Measurements from ENCODE around the gene GGNBP2. TPM values are rescaled to one million over a fixed set of nuclear protein-coding genes. Genes with fewer than 3 reads are reported as not detected.

GGNBP2 gene
- total and polyA plus RNA-seq, 3 experiments from 2014 or later: 63.3 to 67.0 (median 65.1) TPM

DNA sequence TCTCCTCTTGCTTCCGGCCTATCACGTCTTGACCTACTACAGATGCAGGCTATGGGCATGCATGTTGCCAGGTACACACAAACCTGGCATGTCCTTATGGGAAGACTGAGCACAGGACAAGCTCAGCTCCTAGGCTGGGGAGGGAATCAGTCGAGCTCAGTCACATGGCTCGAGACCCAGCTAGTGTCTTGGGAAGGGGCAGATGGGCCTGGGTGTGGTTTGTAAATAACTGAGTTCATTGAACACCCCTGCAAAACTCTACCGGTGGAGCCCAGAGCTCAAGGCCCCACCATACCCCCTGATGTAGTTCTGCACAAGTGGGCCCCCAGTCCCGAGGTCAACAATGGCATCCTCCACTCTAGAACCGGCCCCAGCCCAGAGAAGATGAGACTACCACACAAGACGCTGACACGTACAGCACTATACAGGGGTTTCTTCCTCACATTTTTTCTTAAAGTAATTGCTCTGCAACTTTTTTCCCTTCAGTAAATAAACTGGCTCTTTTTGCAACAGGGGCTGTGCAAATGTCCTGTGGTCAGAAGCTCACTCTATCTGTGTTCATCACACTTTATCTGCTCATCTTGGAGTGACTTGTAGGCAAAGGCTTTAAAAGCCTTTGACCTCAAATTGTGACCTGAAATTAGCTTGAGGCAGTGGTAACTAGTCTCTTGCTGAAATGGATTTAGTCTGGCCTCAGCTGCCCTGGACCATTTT is 35.3 kb upstream of the GGNBP2 start:
- H3K9me3 ChIP-seq (ENCODE audit: low read length): no peaks in the 10 kb centered on the region

GRCh38 chr17:36510636-36511035 is 34.1 kb upstream of the GGNBP2 start:
- CTCF ChIA-PET: no interaction called here
- Histone ChIP-seq H3K27ac (ENCODE audit: low read depth, low read length) (no peak overlapping the region), H3K36me3 (ENCODE audit: insufficient read depth, low read length) (peaks cover 5% of the 10 kb centered on the region), H3K27me3 (ENCODE audit: insufficient read depth, low read length, poor library complexity, severe bottlenecking) (no peaks in the 10 kb centered on the region), H3K4me1 (ENCODE audit: insufficient read depth, low read length) (no peaks in the 10 kb centered on the region), H3K9me3 (ENCODE audit: low read length) (no peaks in the 10 kb centered on the region), H3K4me3 (ENCODE audit: low read length) (no peak overlapping the region)
- Mint-ChIP-seq H3K9me3 (no peaks in the 10 kb centered on the region), H3K27me3 (peaks cover 0 to 1% of the 10 kb centered on the region in 2 donors), H3K27ac (no peak overlapping the region), H3K4me3 (no peak overlapping the region), H3K36me3 (peaks cover 0 to 75% (median 21%) of the 10 kb centered on the region in 3 donors), H3K4me1 (no peaks in the 10 kb centered on the region)
- no peak for DNase-seq
- POLR2A ChIA-PET: no interaction called here

More for the DNA sequence above, 35.3 kb upstream of the GGNBP2 start:
- Mint-ChIP-seq H3K27me3 (peaks cover 0 to 1% of the 10 kb centered on the region in 2 donors), H3K9me3 (no peaks in the 10 kb centered on the region), H3K4me3 (no peak overlapping the region), H3K36me3 (peaks cover 0 to 72% (median 24%) of the 10 kb centered on the region in 3 donors), H3K27ac (no peak overlapping the region), H3K4me1 (no peaks in the 10 kb centered on the region)
- ChIA-PET POLR2A (no interaction called here), CTCF (no interaction called here)
- Histone ChIP-seq H3K27me3 (ENCODE audit: insufficient read depth, low read length, poor library complexity, severe bottlenecking) (no peaks in the 10 kb centered on the region), H3K4me3 (ENCODE audit: low read length) (no peak overlapping the region), H3K4me1 (ENCODE audit: insufficient read depth, low read length) (no peaks in the 10 kb centered on the region), H3K36me3 (ENCODE audit: insufficient read depth, low read length) (peaks cover 4% of the 10 kb centered on the region), H3K27ac (ENCODE audit: low read depth, low read length) (no peak overlapping the region)
- no peak for DNase-seq

DNA sequence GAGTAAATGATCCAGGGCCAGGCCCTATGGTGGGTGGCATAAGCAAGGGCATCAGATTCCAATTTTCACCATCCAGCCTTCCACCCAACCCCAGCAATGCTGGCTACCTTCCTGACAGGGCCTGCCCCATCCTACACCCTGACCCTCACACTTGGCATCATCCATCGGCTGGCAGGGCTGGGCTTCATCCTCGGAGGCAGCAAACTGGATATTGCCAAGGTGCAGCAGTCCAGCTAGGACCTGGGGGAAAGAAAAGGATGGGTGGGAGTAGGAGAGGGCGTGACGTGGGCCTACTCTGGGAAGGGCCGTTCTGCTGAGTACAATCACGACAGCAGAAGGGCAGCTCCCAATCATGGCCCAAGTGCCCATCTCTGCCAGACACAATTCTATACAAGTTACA is 33.5 kb upstream of the GGNBP2 start:
- H3K9me3 ChIP-seq (ENCODE audit: low read length): no peaks in the 10 kb centered on the region
- H3K27me3 ChIP-seq (ENCODE audit: insufficient read depth, low read length, poor library complexity, severe bottlenecking): no peaks in the 10 kb centered on the region
- H3K9me3 Mint-ChIP-seq: no peaks in the 10 kb centered on the region
- CTCF ChIA-PET: no interaction called here
- no peaks in the 10 kb centered on the region for H3K4me1 Mint-ChIP-seq
- H3K27me3 Mint-ChIP-seq: peaks cover 0 to 1% of the 10 kb centered on the region in 2 donors
- no peak overlapping the region for H3K4me3 ChIP-seq (ENCODE audit: low read length)
- POLR2A ChIA-PET: no interaction called here
- no peak overlapping the region for H3K4me3 Mint-ChIP-seq
- peaks cover 4% of the 10 kb centered on the region for H3K36me3 ChIP-seq (ENCODE audit: insufficient read depth, low read length)
- H3K27ac Mint-ChIP-seq: no peak overlapping the region
- DNase-seq: no peak
- H3K4me1 ChIP-seq (ENCODE audit: insufficient read depth, low read length): no peaks in the 10 kb centered on the region
- H3K36me3 Mint-ChIP-seq: peaks cover 0 to 74% (median 16%) of the 10 kb centered on the region in 3 donors
- no peak overlapping the region for H3K27ac ChIP-seq (ENCODE audit: low read depth, low read length)

DNA sequence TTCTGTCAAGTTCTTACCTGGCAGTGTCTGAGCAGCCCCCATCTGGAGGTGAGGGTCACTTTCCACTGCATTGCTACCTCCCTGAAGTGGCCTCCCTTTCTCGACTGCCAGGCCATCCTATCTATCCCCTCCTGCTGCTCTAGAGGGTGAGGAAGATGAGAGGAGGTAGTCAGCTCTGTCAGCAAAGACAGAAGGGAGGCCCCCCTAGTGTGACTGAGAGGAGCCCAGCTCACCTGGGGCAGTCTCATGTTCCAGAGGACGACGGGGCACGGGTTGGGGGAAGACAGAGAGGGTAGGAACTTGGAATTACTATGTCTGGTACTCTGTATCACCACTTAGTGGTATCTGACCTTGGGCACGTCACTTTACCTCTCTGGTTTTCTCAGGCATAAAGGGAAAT is 32.1 kb upstream of the GGNBP2 start:
- CTCF ChIA-PET: no interaction called here
- H3K9me3 Mint-ChIP-seq: no peaks in the 10 kb centered on the region
- H3K4me3 Mint-ChIP-seq: no peak overlapping the region
- no peak overlapping the region for H3K27ac ChIP-seq (ENCODE audit: low read depth, low read length)
- DNase-seq: no peak
- no peaks in the 10 kb centered on the region for H3K27me3 ChIP-seq (ENCODE audit: insufficient read depth, low read length, poor library complexity, severe bottlenecking)
- H3K27me3 Mint-ChIP-seq: peaks cover 0 to 1% of the 10 kb centered on the region in 2 donors
- peaks cover 4% of the 10 kb centered on the region for H3K36me3 ChIP-seq (ENCODE audit: insufficient read depth, low read length)
- POLR2A ChIA-PET: no interaction called here
- H3K36me3 Mint-ChIP-seq: peaks cover 0 to 68% (median 15%) of the 10 kb centered on the region in 3 donors
- no peak overlapping the region for H3K4me3 ChIP-seq (ENCODE audit: low read length)
- H3K27ac Mint-ChIP-seq: peak overlapping the region in 1 of 8 donors; percentile 33
- H3K4me1 ChIP-seq (ENCODE audit: insufficient read depth, low read length): no peaks in the 10 kb centered on the region
- no peaks in the 10 kb centered on the region for H3K9me3 ChIP-seq (ENCODE audit: low read length)
- no peaks in the 10 kb centered on the region for H3K4me1 Mint-ChIP-seq

DNA sequence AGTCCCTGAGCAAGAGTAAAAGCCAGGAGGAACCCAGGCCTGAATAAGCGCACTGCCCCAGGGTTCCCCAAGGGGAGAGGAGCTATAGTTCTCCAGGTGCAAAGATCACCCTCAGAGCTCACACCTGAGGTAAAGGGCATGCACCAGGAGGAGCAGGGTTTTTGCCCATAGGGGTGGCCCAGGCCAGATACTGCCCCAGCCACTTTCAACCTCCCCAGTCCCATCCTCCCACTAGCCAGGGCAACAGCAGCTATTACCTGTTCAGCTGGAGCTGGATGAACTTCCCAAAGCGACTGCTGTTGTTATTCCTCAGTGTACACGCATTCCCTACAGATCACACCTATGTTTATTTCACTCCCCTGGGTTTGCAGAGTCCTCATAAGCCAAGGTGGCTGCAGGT is 29.9 kb upstream of the GGNBP2 start:
- Histone ChIP-seq H3K4me1 (ENCODE audit: insufficient read depth, low read length) (no peaks in the 10 kb centered on the region), H3K27ac (ENCODE audit: low read depth, low read length) (no peak overlapping the region), H3K9me3 (ENCODE audit: low read length) (no peaks in the 10 kb centered on the region), H3K27me3 (ENCODE audit: insufficient read depth, low read length, poor library complexity, severe bottlenecking) (no peaks in the 10 kb centered on the region), H3K36me3 (ENCODE audit: insufficient read depth, low read length) (peaks cover 4% of the 10 kb centered on the region), H3K4me3 (ENCODE audit: low read length) (no peak overlapping the region)
- ChIA-PET POLR2A (no interaction called here), CTCF (no interaction called here)
- Mint-ChIP-seq H3K4me1 (no peaks in the 10 kb centered on the region), H3K9me3 (no peaks in the 10 kb centered on the region), H3K4me3 (no peak overlapping the region), H3K36me3 (peaks cover 0 to 65% (median 10%) of the 10 kb centered on the region in 3 donors), H3K27ac (peak overlapping the region in 1 of 8 donors; percentile 72), H3K27me3 (peaks cover 0 to 1% of the 10 kb centered on the region in 2 donors)
- DNase-seq: no peak

GRCh38 chr17:36515837-36516236 is 28.9 kb upstream of the GGNBP2 start:
- no peaks in the 10 kb centered on the region for H3K4me1 Mint-ChIP-seq
- ChIA-PET CTCF (interaction anchor here (0.9 kb wide), 1 partner anchor 87 kb away, joined by 3 read pairs; no protein-coding TSS in a partner anchor), POLR2A (interaction anchor here (0.5 to 0.6 kb wide), 2 partner anchors 91 to 399 kb away, joined by 3 read pairs; no protein-coding TSS in a partner anchor)
- Histone ChIP-seq H3K27me3 (ENCODE audit: insufficient read depth, low read length, poor library complexity, severe bottlenecking) (no peaks in the 10 kb centered on the region), H3K9me3 (ENCODE audit: low read length) (no peaks in the 10 kb centered on the region), H3K36me3 (ENCODE audit: insufficient read depth, low read length) (peaks cover 4% of the 10 kb centered on the region), H3K4me1 (ENCODE audit: insufficient read depth, low read length) (no peaks in the 10 kb centered on the region), H3K4me3 (ENCODE audit: low read length) (no peak overlapping the region), H3K27ac (ENCODE audit: low read depth, low read length) (no peak overlapping the region)
- H3K4me3 Mint-ChIP-seq: no peak overlapping the region
- H3K9me3 Mint-ChIP-seq: no peaks in the 10 kb centered on the region
- H3K36me3 Mint-ChIP-seq: peaks cover 7 to 67% (median 12%) of the 10 kb centered on the region in 3 donors
- no peak overlapping the region for H3K27ac Mint-ChIP-seq
- H3K27me3 Mint-ChIP-seq: peaks cover 0 to 1% of the 10 kb centered on the region in 2 donors
- DNase-seq: no peak

DNA sequence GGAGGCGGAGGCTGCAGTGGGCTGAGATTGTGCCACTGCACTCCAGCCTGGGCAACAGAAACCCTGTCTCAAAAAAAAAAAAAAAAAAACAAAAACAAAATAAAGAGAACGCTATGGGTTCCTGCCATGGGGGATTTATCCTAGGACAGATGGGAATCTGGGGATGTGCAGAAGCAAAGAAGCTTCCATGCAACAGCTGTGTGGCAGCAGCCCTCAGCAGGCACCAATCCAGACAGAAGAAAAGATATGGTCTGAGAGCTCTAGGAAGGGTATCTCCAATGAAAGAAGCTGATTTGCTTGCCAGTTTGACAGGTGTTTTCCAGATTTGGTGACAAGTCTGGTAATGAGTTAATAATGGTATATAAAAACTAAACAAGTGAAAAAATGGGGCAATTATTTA is 21.6 kb upstream of the GGNBP2 start:
- H3K36me3 ChIP-seq (ENCODE audit: insufficient read depth, low read length): peaks cover 9% of the 10 kb centered on the region
- Mint-ChIP-seq H3K27me3 (no peaks in the 10 kb centered on the region), H3K36me3 (peaks cover 7 to 67% (median 15%) of the 10 kb centered on the region in 3 donors), H3K9me3 (no peaks in the 10 kb centered on the region), H3K4me3 (no peak overlapping the region), H3K4me1 (peaks cover 8 to 12% (median 8%) of the 10 kb centered on the region in 3 donors), H3K27ac (no peak overlapping the region)
- no peak overlapping the region for H3K27ac ChIP-seq (ENCODE audit: low read depth, low read length)
- DNase-seq: no peak
- ChIA-PET POLR2A (no interaction called here), CTCF (interaction anchor here (2.9 kb wide), 1 partner anchor 11 kb away, joined by 13 read pairs; the partner anchor contains the start of genes MYO19 and PIGW)
- no peaks in the 10 kb centered on the region for H3K9me3 ChIP-seq (ENCODE audit: low read length)
- H3K27me3 ChIP-seq (ENCODE audit: insufficient read depth, low read length, poor library complexity, severe bottlenecking): no peaks in the 10 kb centered on the region
- H3K4me3 ChIP-seq (ENCODE audit: low read length): no peak overlapping the region
- no peaks in the 10 kb centered on the region for H3K4me1 ChIP-seq (ENCODE audit: insufficient read depth, low read length)

- no peaks in the 10 kb centered on the region for H3K9me3 Mint-ChIP-seq
- H3K27me3 ChIP-seq (ENCODE audit: insufficient read depth, low read length, poor library complexity, severe bottlenecking): no peaks in the 10 kb centered on the region
- no peak overlapping the region for H3K27ac ChIP-seq (ENCODE audit: low read depth, low read length)
- H3K36me3 Mint-ChIP-seq: peaks cover 7 to 65% (median 15%) of the 10 kb centered on the region in 3 donors
- H3K4me1 ChIP-seq (ENCODE audit: insufficient read depth, low read length): no peaks in the 10 kb centered on the region
- no peak for DNase-seq
- no peak overlapping the region for H3K4me3 ChIP-seq (ENCODE audit: low read length)
- peaks cover 8 to 12% (median 8%) of the 10 kb centered on the region in 3 donors for H3K4me1 Mint-ChIP-seq
- H3K9me3 ChIP-seq (ENCODE audit: low read length): no peaks in the 10 kb centered on the region
- no peaks in the 10 kb centered on the region for H3K27me3 Mint-ChIP-seq
- POLR2A ChIA-PET: no interaction called here
- CTCF ChIA-PET: interaction anchor here (1.1 to 2.9 kb wide), 2 partner anchors 10 to 41 kb away, joined by 4 to 13 read pairs; partner anchors contain the start of genes MYO19 and PIGW
- H3K36me3 ChIP-seq (ENCODE audit: insufficient read depth, low read length): peaks cover 9% of the 10 kb centered on the region
- peak overlapping the region in 3 of 8 donors; percentile 47 to 64 (median 52) for H3K27ac Mint-ChIP-seq
- no peak overlapping the region for H3K4me3 Mint-ChIP-seq
Observed at GRCh38 chr17:36524428-36524876, 20.3 kb upstream of the GGNBP2 start.
